Measurements from ENCODE around the gene GPRIN3. TPM values are rescaled to one million over a fixed set of nuclear protein-coding genes. Genes with fewer than 3 reads are reported as not detected.
"Not testable (repeated sequence)": the region's sequence is repeated elsewhere in the genome, so short reads cannot be mapped to it uniquely, and the experiment has no call there.

GPRIN3 gene
- total and polyA plus RNA-seq, 10 of the 15 experiments (the other 5 are each of a cell fraction or from before 2014, with no cell fraction given): under 0.01 to 0.05 (median 0.01) TPM; not detected in 6

GRCh38 chr4:89311433-89311832 is 3.8 kb upstream of the GPRIN3 start (continued):
- TF ChIP-seq USF2 (IDR thresholded peaks at IDR 0.05; ENCODE audit: borderline replicate concordance, low read depth, low read length) (no peak), POLR2A (IDR thresholded peaks at IDR 0.05; ENCODE audit: low read depth, low read length) (no peak), ZNF622 (IDR thresholded peaks at IDR 0.05) (no peak), MYB (IDR thresholded peaks at IDR 0.05; ENCODE audit: borderline replicate concordance, low read depth, low read length) (no peak), MTA2 (IDR thresholded peaks at IDR 0.05; ENCODE audit: low read depth) (no peak), WRNIP1 (IDR thresholded peaks at IDR 0.05; ENCODE audit: borderline replicate concordance, low read depth, low read length) (no peak), IKZF1 (conservative IDR thresholded peaks at IDR 0.05) (no peak), NFYB (IDR thresholded peaks at IDR 0.05; ENCODE audit: insufficient read depth, low read depth, low read length) (no peak)

- SMC1A ChIA-PET (ENCODE audit: uncharacterized antibody, unreplicated experiment): interaction anchor here (1.3 kb wide), 1 partner anchor 16 kb away, joined by 4 read pairs; no protein-coding TSS in a partner anchor
- not testable (repeated sequence) for H3K4me1 ChIP-seq (ENCODE audit: control insufficient read depth, insufficient read depth, low read length)
These were observed 1.6 kb upstream of the GPRIN3 start for GRCh38 chr4:89309154-89309553.

More at GRCh38 chr4:89309154-89309553, 1.6 kb upstream of the GPRIN3 start:
- ATAC-seq; H3K27ac ChIP-seq (ENCODE audit: control insufficient read depth, insufficient read depth); POLR2A ChIA-PET; H3K9me3 ChIP-seq (replicated peaks; ENCODE audit: control insufficient read depth, insufficient read depth, low read length); H3K4me2 ChIP-seq (ENCODE audit: control insufficient read depth, insufficient read depth); H2AFZ ChIP-seq (ENCODE audit: control insufficient read depth, low read depth, low read length); H3K79me2 ChIP-seq (ENCODE audit: control insufficient read depth, insufficient read depth, low read length); H4K20me1 ChIP-seq (ENCODE audit: control insufficient read depth, insufficient read depth); intact Hi-C loops (cut with micrococcal nuclease; ENCODE audit: unreplicated experiment); H3K4me3 ChIP-seq; BruUV-seq (replicated peaks); H3K9ac ChIP-seq (ENCODE audit: control insufficient read depth, insufficient read depth, low read length); RAD21 ChIA-PET (ENCODE audit: unreplicated experiment); in situ Hi-C loops (cut with MboI); DNase-seq (ENCODE audit: low read depth, low spot score); H3K36me3 ChIP-seq (ENCODE audit: control insufficient read depth in 2 of 2, insufficient read depth in 2 of 2, low read length in 1 of 2); FAIRE-seq; CTCF ChIA-PET: not testable (repeated sequence)
- 52% methylated on average over 5 of the region's 5 CpGs for WGBS (ENCODE audit: insufficient coverage, insufficient replicate concordance, low lambda C conversion rate, missing lambda C conversion rate)
- peaks cover 11% of the 10 kb centered on the region in 2 experiments for H3K27me3 ChIP-seq (replicated peaks in 1 of 2; ENCODE audit: control insufficient read depth in 2 of 2, insufficient read depth in 2 of 2, low read length in 1 of 2)
